IPS-NIHi7 (cell line): ENCODE measurements around the gene C9orf85.
A peak's percentile ranks its signal among the peaks of the same experiment; 100 is the strongest.
"Not testable (repeated sequence)": the region's sequence is repeated elsewhere in the genome, so short reads cannot be mapped to it uniquely, and the experiment has no call there.

Experiments used
- DNase-seq: peaks from one replicate; pipeline ENCODE4 v3.0.0; 2012; ENCODE audit warnings: mixed read lengths; ENCODE audit errors: extremely low spot score

C9orf85 gene, protein sequence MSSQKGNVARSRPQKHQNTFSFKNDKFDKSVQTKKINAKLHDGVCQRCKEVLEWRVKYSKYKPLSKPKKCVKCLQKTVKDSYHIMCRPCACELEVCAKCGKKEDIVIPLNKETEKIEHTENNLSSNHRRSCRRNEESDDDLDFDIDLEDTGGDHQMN

GRCh38 chr9:71911061-71911907 is at the start of gene C9orf85, which contains the start of gene ABHD17B:
C9orf85 (plus strand) TSS chr9:71911639; CDS start chr9:71911735, 96 bp downstream.
ABHD17B (minus strand) TSS chr9:71911193; CDS start chr9:71875080, 36,113 bp downstream.
- DNase-seq = peak; percentile 98

DNA sequence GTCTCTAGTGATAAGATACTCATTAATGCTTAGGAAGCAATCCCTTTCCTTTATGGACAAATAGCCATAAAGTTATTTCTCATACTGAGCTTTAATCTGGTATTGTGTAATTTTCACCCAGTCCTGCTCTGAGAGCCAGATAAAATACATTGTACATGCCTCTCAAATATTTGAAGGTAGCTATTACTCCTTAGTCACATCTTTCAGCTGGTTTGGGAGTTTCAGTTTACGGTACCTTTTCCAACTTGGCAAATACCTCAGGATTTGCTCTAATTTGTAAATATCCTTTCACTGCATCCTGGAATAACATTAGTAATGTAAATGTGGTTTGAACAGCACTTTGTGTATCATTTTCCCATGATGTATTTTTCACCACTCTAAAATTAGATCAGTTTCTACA is 47.8 kb upstream of the C9orf85 start:
- DNase-seq = no peak

DNA sequence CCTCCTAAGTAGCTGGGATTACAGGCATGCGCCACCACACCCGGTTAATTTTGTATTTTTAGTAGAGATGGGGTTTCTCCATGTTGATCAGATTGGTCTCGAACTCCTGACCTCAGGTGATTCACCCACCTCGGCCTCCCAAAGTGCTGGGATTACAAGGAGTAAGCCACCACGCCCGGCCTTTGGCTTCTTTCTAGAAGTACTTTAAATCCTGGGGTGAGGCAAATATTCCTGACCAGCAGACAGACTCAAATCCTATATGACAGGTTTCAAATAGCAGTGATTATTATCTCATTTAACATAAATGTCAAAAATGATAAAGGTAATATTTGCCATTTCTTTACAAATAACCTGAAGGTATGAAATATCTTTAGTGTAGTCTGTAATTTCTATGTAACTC is 36.1 kb upstream of the C9orf85 start:
- DNase-seq = no peak

GRCh38 chr9:71876106-71876505 is 35.3 kb upstream of the C9orf85 start:
- no peak for DNase-seq

DNA sequence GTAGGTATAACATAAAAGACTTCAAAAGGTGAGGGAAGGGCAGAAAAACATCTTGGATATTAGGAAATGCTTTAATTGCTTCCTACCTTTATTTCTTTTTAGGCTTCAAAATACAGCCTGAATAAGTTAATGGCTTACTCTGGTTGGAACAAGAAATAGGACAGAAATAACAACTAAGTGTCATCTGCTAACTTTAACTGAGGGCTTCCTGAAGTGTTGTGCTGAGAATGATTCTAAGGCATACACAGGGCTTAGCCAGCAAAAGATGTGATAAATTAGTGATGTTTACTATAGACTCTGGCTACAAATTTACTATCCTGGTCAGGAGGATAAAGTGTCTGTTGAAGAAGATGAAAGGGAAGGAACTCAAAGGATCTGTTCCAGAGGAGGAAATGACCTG is 34.6 kb upstream of the C9orf85 start:
- no peak for DNase-seq

GRCh38 chr9:71878327-71879274 is 32.8 kb upstream of the C9orf85 start:
- DNase-seq = no peak

DNA sequence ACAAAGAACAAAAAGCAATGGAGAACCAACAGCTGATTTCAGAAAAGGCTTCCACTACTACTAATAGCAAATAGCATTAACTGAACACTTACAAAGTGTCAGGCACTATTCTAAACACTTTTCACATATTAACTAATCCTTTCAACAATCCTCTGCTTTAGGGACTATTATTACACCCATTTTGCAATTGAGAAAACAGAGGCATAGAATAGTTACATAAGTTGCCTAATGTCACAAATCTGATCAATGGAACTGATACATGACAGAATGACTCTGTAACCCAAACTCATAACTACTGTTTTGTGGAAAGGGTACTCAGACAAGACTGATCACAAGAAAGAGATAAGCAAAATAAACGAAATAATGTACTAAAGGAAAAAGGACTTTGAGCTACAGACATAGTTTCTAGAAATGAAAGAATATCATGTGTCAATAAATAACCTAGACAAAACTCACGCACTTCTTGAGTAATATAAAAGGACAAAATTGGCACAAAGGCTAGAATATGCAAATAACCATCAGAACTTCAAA is 31.7 kb upstream of the C9orf85 start:
- no peak for DNase-seq

DNA sequence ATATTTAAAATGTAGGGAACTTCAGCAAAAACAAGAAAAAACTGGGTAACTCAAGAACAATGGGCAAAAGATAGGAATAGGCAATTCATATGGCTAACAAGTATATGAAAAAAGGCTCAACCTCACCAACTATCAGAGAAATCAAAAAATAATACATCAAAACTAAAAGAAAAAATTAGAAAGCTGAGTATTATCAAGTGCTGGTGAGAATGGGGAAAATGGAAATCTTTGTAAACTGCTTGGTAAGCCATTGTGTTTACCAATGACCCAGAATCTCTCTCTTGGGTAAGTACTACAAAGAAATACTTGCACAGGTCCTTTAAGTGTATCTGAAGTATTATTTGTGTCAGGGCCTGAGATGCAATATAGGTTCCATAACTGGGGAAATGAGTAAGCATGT is 27.4 kb upstream of the C9orf85 start:
- no peak for DNase-seq

DNA sequence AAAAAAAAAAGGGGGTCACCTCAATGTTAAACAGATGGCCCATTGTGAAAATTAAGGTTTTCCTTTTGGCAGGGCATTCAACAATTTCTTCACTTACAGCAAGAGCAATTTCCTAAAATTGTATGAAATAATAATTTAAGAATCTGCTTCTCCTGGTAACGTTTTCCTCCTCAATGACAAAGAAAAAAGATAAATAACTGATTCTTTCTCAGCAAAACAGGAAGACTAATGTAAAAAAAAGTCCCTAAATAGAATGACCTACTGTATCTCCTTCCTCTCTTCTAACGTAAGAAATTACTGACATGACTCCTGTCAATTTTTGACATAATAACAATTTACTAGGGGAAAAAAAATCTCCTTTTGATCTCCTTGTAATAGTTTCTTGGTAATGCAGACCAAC is 26.0 kb upstream of the C9orf85 start:
- DNase-seq = no peak

GRCh38 chr9:71886015-71886414 is 25.4 kb upstream of the C9orf85 start:
- no peak for DNase-seq

DNA sequence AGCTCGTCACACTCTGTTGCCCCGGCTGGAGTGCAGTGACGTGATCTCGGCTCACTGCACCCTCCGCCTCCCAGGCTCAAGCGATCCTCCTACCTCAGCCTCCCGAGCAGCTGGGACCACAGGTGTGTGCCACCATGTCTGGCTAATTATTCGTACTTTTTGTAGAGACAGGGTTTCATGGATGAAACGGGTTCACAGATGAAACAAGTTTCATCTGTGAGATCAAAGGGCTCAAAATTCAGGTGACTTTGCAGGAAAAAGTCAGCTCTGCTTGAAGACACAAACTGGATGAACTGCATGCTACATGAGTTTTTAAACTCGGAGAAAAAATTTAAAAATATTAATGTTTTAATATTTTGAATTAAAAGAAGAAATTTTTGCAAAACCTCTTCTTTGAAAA is 24.9 kb upstream of the C9orf85 start:
- DNase-seq = no peak

DNA sequence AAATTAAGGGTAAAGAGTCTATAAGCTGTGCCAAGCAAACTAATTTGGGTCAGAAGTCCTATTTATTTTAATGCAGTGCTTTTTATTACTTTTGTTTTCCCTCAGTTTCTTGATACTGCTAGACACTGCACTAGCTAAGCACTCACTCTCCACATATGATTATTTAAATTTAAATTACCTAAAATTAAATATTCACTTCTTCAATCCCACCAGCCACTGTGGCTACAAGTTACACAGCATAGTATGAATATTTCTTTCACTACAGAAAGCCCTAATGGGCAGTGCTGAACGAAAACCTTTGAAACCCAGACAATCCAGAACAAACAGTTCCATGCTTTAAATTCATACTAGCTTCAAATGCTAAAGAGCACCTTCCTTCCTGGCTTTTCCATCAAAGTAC is 24.1 kb upstream of the C9orf85 start:
- DNase-seq = no peak

DNA sequence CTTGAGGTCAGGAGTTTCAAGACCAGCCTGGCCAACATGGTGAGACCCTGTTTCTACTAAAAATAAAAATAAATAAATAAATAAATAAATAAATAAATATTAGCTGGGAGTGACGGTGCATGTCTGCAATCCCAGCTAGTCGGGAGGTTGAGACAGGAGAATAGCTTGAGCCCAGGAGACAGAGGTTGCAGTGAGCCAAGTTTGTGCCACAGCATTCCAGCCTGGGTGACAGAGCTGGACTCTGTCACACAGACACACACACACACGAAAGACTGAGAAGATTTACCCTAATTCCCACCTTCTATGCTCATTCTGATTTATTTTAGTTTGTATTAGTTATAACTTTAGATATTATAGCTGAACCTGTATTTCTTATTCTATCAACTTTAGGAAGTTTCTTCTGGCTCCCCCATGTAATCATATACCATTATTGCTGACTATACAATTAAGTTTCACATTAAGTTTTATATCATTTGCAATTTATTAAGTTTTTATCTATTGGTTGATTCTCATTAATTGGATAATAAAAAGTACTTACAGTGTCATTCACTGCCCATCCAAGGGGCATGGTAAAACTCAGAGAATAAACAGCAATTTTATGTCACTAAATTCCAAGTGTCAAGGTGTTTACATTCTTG is 21.3 kb upstream of the C9orf85 start:
- DNase-seq = no peak

DNA sequence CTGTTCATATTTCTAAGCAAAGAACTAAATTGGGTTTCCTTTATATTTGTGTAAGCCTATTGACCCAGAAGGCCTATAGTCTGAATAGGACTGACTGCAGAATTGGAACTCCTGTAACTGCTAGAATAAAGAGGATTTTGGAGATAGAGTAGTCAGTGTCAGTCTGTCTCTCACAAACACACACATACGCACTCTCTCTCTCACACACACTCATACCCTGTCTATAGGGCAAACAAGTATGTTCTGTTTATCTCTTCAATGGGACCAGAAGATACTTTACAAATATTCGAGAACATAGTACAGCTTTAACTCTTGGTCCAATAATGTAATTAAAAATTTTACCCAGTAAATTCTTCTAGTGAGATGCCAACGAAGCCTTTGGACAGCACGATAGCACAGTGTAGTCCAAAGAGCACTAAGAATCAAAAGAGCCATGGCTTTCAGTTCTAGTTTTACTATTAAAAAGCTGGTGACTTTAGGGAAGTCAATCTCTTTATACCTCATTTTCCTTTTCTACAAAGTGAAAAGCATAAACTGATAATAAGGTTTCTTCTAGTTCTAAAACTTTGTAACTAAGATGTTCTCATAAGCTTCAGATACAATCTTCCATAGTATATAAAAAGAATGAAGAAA is 19.8 kb upstream of the C9orf85 start:
- DNase-seq = no peak

- no peak for DNase-seq
Measured at GRCh38 chr9:71895117-71895516, 16.3 kb upstream of the C9orf85 start.

DNA sequence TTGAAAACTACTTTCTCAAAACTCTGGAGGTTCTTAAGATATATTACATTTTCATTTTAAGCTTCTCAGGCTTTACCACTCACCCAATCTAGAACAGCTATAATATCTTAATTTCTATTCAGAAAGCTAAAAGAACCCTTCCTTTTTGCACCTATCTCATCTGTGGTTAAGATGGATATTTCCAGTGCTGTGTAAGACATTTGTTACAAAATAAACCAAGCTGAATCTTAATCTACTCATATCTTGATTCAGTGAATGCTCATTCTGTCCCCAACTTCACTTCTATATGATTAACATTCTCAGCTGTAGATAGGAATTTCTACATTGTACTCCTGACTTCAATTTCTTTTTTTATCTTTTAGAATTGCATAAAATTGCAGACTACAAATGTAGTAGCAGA is 15.5 kb upstream of the C9orf85 start:
- DNase-seq = no peak

DNA sequence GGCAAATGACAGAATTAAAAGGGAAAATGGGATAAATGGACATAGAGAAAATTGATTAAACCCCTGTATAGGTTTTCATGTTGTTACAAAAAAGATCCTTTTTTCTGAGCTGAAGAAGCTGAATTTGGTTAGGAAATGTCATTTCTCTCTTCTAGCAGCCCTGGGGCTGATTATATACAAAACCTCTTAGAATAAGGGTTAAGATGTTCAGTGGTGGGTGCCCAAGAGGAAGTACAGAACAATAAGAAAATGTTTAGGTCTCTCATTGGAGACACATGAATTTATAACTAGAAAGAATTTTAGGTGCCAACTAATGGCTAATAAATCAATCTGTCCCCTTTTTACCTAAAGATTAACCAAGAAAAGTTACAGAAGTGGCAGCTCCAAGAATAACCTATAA is 14.7 kb upstream of the C9orf85 start:
- no peak for DNase-seq

GRCh38 chr9:71897577-71897976 is 13.9 kb upstream of the C9orf85 start:
- DNase-seq = no peak

- not testable (repeated sequence) for DNase-seq
Measured at GRCh38 chr9:71898756-71899155, 12.7 kb upstream of the C9orf85 start.

- no peak for DNase-seq
Measured at GRCh38 chr9:71901695-71902597, 9.5 kb upstream of the C9orf85 start.
